ENCODE results near the gene RAET1L.
A peak's percentile ranks its signal among the peaks of the same experiment; 100 is the strongest.
"Not testable (repeated sequence)": the region's sequence is repeated elsewhere in the genome, so short reads cannot be mapped to it uniquely, and the experiment has no call there.

The RAET1L gene, protein sequence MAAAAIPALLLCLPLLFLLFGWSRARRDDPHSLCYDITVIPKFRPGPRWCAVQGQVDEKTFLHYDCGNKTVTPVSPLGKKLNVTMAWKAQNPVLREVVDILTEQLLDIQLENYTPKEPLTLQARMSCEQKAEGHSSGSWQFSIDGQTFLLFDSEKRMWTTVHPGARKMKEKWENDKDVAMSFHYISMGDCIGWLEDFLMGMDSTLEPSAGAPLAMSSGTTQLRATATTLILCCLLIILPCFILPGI

DNA sequence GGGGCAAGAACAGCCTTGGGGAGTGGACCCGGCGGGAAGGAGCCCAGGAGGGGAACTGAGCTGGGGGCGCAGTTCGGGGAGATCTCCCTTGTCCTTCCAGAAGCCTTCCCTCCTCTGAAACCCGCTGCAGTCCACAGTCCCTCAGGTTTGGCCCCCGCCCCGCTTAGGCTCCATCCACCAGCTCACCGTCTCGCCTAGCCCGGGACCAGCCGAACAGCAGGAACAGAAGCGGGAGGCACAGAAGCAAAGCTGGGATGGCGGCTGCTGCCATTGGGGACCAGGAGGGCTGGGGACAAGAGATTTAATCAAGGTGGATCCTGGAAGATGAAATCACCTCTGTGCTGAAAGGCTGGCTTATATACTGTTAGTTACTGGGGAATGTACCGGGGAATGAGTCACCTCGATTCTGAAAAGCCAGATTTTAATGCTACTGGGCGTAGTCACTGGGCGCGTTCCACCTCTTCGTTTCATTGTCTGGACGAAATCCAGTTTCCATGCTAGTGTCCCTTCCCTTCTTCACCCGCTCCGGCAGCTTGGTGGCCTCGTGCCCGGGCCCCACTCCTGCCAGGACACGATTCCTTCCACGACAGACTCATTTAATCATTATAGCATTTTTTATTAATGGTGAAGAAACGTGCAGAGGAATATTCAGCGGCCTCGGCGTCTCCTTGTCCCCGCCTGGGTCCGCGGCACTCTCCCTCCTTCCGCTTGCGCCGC is at the start of gene RAET1L:
TSS of gene RAET1L (minus strand) at position 332 of the 717 bp plus-strand sequence. CDS start at position 271, 61 bp downstream.
- TF ChIP-seq, protein P1, sequence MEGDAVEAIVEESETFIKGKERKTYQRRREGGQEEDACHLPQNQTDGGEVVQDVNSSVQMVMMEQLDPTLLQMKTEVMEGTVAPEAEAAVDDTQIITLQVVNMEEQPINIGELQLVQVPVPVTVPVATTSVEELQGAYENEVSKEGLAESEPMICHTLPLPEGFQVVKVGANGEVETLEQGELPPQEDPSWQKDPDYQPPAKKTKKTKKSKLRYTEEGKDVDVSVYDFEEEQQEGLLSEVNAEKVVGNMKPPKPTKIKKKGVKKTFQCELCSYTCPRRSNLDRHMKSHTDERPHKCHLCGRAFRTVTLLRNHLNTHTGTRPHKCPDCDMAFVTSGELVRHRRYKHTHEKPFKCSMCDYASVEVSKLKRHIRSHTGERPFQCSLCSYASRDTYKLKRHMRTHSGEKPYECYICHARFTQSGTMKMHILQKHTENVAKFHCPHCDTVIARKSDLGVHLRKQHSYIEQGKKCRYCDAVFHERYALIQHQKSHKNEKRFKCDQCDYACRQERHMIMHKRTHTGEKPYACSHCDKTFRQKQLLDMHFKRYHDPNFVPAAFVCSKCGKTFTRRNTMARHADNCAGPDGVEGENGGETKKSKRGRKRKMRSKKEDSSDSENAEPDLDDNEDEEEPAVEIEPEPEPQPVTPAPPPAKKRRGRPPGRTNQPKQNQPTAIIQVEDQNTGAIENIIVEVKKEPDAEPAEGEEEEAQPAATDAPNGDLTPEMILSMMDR (IDR thresholded peaks at IDR 0.05): no peak
- peak; percentile 58 for DNase-seq (ENCODE audit: low spot score)
- Histone ChIP-seq H3K4me3 (peak within 1 kb of the TSS; percentile 60), H3K27ac (no peak within 1 kb of the TSS)

DNA sequence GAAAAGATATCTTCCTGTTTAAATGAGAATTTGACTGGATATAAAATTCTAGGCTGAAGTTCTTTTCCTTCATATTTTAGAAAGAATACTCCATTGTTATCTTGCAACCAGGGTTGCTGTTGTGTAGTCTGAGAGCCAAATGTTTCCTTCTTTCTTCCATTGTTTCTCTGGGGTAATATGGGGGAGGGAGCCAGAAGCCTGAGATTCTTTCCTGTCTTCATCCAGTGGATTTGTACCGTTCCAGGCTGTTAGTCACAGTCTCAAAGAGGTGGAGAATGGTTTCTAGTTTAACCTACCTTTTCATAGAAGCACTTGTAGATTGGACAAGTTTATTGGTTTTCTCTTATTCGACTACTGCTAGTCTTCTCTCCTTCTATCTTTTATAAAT is 49.7 kb upstream of the RAET1L start:
- H3K27ac ChIP-seq: no peak overlapping the region
- no peak for DNase-seq (ENCODE audit: low spot score)
- TF ChIP-seq, protein P1 (IDR thresholded peaks at IDR 0.05): no peak
- no peak overlapping the region for H3K4me3 ChIP-seq

DNA sequence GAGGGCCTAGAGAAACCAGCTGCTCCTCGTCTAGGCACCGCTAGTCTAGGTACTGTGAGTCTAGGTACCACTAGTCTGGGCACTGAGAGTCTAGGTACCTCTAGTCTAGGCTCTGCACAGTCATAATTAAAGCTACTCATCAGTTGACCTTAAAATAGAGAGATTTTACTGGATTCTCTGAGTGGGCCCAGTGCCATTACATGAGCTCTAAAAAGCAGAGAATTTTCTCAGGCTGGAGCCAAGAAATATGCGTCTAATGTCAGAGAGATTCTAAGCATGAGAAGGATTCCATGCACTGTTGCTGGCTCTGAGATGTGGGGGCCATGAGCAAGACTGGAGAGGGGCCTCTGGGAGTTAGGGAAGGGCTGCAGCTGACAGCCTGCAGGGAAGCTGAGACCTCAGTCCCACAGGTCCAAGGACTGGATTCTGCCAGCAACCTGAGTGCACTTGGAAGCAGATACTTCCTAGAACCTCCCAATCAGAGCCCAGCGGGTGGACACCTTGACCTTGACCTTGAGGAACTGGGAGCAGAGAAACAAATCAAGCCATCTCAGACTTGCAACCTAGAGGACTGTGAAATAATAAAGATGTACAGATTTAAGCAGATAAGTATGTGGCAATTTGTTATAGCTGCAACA is 49.2 kb upstream of the RAET1L start:
- peak; percentile 55 for DNase-seq (ENCODE audit: low spot score)
- H3K4me3 ChIP-seq, H3K27ac ChIP-seq: not testable (repeated sequence)

DNA sequence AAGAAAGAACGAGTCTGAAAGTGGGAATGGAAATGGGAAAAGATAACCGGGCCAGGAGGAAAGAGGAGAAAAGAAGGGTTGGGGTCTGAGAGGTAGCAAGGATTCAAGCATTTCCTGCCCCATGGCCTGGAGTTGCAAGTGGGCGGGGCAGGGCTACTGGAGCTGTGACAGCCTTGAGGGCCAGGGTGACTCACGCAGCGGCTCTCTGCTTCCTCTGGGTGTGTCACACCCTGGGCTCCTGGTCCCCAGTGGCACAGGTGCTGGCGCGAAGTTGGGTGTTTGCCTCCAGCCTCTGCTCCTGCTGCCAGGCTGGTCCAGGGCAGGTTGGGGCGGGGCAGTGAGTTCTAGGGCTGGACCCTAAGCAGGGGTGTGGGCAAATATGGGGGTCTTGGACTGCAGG is 46.9 kb upstream of the RAET1L start:
- TF ChIP-seq, protein P1 (IDR thresholded peaks at IDR 0.05): no peak
- peak; percentile 62 for DNase-seq (ENCODE audit: low spot score)
- Histone ChIP-seq H3K27ac (no peak overlapping the region), H3K4me3 (no peak overlapping the region)

DNA sequence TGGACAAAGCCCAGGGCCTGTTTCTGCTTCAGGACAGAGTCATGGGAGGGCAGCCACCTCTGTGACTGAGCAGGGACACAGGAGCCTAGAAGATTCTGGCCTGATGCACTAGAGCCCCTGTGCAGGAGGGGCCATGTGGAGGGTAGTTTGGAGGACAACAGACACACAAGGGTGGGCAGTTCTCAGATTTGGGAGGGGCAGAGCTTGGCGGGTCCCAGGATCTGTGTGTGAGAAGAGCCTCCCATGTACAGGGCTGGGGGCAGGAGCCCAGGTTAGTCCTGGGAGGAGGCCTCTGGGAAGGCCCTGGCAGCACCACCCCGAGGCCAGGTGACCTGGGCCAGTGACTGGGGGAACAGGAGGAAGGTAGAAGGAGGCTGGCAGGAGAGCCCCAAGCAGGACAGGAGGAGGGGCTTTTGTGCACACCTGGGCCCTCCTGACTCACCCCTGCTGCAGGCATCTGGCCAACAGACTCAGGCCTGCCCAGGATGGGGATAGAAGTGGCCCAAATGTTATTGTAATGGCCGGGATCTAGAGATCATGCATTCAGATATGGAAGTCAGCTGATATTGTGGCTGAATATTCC is 45.0 kb upstream of the RAET1L start:
- peak; percentile 71 for DNase-seq (ENCODE audit: low spot score)
- no peak overlapping the region for H3K27ac ChIP-seq
- no peak overlapping the region for H3K4me3 ChIP-seq
- TF ChIP-seq, protein P1 (IDR thresholded peaks at IDR 0.05): no peak

DNA sequence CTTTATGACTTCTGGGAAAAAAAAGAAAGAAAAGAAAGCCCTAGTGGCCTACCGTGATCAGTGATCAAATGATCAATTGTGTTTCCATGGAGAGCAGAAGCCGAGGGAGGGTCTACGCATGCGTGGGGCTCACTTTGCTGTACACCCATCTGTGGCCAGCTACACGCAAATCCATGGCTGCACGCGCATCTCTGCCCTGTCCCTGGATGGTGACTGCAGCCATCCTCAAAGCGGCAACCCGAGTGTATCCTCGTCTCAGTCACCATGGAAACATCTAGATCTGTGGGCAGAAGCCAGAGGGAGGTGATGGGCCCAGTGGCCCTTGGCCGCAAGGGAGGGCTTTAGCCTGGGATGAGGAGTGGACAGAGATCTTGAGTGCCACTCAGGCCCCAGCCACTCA is 44.4 kb upstream of the RAET1L start:
- Histone ChIP-seq H3K27ac (no peak overlapping the region), H3K4me3 (no peak overlapping the region)
- TF ChIP-seq, protein P1 (IDR thresholded peaks at IDR 0.05): no peak
- peak; percentile 62 for DNase-seq (ENCODE audit: low spot score)

Data from coronary artery (tissue), 2 donors.